Rectal smooth muscle tissue (tissue), 1 donor: ENCODE results near the gene TCP10L.

Experiments
- H3K27ac ChIP-seq: one replicate; pipeline ENCODE4 v1.7.0; 2013; ENCODE audit warnings: low read depth, low read length, inconsistent platforms
- H3K27me3 ChIP-seq: one replicate; pipeline ENCODE4 v1.7.0; 2013; ENCODE audit warnings: low read length; ENCODE audit not compliant: control insufficient read depth, insufficient read depth
- H3K36me3 ChIP-seq: one replicate; pipeline ENCODE4 v1.7.0; 2013; ENCODE audit warnings: low read length; ENCODE audit not compliant: control insufficient read depth, insufficient read depth
- H3K4me1 ChIP-seq: one replicate; pipeline ENCODE4 v1.7.0; 2013; ENCODE audit warnings: low read length; ENCODE audit not compliant: control insufficient read depth, insufficient read depth
- H3K4me3 ChIP-seq: one replicate; pipeline ENCODE4 v1.7.0; 2013; ENCODE audit warnings: low read length
- H3K9ac ChIP-seq: one replicate; pipeline ENCODE4 v1.7.0; 2013; ENCODE audit warnings: low read length

The TCP10L gene

DNA sequence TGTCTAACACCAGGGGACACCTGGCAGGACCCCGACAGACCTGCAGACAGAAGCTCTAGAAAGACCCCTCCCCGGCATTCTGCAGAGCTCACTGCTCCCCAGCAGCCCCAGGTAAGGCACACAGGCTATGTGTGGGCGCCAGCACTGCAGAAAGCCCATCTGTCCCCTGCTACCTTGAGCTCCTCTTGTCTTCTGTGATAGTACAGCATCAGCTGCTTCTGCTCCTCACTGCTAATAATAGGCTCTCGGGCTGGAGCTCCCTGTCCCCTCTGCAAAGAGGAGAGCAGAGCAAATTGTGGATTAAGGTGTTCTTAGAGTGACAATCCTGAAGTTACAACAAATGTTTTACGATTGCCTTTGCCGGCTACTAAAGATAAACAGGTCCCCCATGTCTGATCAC, 16.8 kb upstream of the TCP10L start:
- Histone ChIP-seq H3K4me3 (no peak overlapping the region), H3K9ac (no peak overlapping the region), H3K36me3 (peaks cover 28% of the 10 kb centered on the region), H3K4me1 (no peaks in the 10 kb centered on the region), H3K27ac (no peak overlapping the region), H3K27me3 (no peaks in the 10 kb centered on the region)

DNA sequence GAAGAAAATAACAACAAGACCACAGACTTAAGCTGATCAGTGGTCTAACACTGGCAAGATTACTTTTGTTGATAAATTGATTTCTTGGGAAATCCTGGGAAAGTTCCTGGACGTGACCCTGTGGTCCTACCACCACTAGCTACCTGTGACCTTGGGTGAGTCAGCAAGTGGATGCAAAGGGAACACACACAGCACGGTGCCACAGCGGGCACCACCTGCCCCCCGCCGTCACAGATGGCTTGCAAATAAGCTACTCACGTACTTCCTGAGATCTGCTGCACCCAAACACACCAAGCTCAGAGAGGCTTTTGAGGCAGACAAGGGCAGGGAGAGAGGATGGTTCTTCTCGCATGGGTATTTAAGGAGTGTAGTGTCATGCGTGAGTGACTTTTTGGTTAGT, 14.2 kb upstream of the TCP10L start:
- no peak overlapping the region for H3K4me3 ChIP-seq
- no peak overlapping the region for H3K27ac ChIP-seq
- no peak overlapping the region for H3K9ac ChIP-seq
- peaks cover 23% of the 10 kb centered on the region for H3K36me3 ChIP-seq
- H3K27me3 ChIP-seq = no peaks in the 10 kb centered on the region
- no peaks in the 10 kb centered on the region for H3K4me1 ChIP-seq

DNA sequence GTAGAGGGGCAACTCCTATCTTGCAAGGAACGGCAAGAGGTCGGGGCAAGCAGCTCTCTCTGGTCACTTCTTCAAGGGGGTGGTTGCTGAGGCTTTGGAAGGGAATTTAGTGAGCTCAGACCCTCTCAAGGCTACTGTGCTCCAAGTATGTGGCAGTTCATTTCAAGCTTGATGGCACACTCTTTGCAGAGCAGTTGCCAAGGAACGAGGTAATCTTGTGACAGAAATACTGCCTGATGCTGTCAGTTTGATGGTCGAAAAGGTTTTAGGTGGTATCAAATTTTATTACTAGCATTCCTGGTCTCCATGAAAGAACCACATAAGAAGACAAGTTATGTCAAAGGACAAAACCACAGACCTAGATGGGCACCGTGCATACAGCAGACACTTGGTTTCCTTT, 13.8 kb upstream of the TCP10L start:
- H3K4me3 ChIP-seq = no peak overlapping the region
- peaks cover 22% of the 10 kb centered on the region for H3K36me3 ChIP-seq
- no peaks in the 10 kb centered on the region for H3K4me1 ChIP-seq
- no peak overlapping the region for H3K27ac ChIP-seq
- no peak overlapping the region for H3K9ac ChIP-seq
- no peaks in the 10 kb centered on the region for H3K27me3 ChIP-seq

DNA sequence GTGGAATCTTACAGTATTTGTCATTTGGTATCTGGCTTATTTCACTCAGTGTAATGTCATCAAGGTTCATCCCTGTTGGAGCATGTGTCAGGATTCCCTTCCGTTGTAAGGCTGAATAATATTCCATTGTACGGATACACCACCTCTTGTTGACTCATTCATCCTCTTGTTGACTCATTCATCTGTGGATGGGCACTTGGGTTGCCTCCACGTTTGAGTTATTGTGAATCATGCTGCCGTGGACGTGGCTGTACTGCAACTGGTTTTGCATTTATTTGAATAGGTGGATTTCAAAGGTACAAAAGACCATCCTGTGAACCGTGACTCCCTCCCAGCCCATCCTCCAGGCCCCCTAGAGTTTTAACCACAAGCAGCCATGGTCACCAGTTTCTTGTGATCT, 11.9 kb upstream of the TCP10L start:
- no peaks in the 10 kb centered on the region for H3K27me3 ChIP-seq
- no peak overlapping the region for H3K27ac ChIP-seq
- no peak overlapping the region for H3K4me3 ChIP-seq
- H3K9ac ChIP-seq = no peak overlapping the region
- peaks cover 7% of the 10 kb centered on the region for H3K36me3 ChIP-seq
- no peaks in the 10 kb centered on the region for H3K4me1 ChIP-seq

DNA sequence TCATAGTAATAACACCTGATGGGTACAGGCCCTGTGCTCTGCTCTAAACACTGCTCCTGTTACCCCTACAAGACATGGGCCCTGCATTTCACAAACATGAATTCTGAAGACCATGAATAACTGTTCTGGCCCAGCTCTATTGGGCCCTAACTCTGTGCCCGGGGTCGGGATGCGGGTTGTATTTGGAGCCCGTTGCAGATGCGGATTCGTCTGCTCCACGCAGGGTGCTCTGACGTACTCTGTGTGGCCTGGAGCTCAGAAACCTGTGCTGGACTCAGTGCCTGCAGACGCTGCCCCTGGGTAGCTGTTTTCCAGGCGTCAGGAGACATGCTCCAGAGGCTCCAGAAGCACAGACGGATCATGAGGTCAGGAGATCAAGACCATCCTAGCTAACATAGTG, 10.1 kb upstream of the TCP10L start:
- Histone ChIP-seq H3K4me1 (no peaks in the 10 kb centered on the region), H3K36me3 (peaks cover 3% of the 10 kb centered on the region), H3K9ac (no peak overlapping the region), H3K27ac (no peak overlapping the region), H3K27me3 (no peaks in the 10 kb centered on the region), H3K4me3 (no peak overlapping the region)

DNA sequence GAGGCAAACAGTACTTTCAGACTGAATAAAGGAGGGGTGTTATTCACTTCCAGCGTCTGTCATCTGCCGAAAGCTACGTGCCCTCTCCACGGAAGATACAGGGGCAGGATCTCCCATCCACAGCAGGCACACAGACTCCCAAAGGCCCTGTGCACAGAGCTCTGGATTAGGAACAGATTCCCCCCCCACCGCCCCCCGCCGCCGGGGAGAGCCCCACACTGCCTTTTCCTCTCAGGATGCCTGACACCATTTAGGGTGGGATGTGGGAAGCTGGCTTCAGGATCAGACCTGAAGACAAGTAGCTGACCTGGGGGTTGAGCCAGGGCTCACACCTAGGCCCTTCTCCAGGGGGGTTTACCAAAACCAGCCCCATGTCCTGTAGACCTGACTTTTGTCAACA, 8.4 kb upstream of the TCP10L start:
- H3K36me3 ChIP-seq = no peaks in the 10 kb centered on the region
- no peaks in the 10 kb centered on the region for H3K4me1 ChIP-seq
- H3K27me3 ChIP-seq = no peaks in the 10 kb centered on the region
- H3K27ac ChIP-seq = no peak overlapping the region
- H3K9ac ChIP-seq = no peak overlapping the region
- H3K4me3 ChIP-seq = no peak overlapping the region

DNA sequence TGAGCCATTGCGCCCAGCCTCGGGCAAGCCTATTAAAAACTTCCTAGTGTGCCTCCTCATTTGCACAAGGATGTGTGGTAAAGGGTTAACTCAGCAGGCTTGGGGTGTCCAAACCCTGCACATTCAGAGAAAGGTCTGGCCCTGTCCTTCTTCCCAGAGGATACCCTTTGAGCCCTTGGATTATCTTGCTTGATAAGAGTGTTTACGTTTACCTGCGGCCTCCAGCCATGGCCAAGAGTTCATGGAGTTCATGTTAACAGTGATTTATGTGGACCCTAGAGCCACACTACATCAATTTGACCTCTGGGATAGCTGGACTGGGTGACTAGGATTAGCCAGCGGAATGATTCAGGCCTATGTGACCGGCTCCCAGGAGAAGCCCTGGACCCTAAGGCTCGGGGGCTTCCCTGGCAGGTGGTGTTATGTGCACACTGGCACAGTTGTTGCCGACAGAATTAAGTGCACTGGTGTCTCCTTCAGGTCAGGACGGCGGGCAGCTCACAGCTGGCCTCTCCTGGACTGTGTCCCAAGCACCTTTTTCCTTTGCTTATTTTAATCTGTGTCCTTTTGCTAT, 7.7 kb upstream of the TCP10L start:
- Histone ChIP-seq H3K27me3 (no peaks in the 10 kb centered on the region), H3K4me1 (no peaks in the 10 kb centered on the region), H3K36me3 (no peaks in the 10 kb centered on the region), H3K9ac (no peak overlapping the region), H3K4me3 (no peak overlapping the region), H3K27ac (no peak overlapping the region)

DNA sequence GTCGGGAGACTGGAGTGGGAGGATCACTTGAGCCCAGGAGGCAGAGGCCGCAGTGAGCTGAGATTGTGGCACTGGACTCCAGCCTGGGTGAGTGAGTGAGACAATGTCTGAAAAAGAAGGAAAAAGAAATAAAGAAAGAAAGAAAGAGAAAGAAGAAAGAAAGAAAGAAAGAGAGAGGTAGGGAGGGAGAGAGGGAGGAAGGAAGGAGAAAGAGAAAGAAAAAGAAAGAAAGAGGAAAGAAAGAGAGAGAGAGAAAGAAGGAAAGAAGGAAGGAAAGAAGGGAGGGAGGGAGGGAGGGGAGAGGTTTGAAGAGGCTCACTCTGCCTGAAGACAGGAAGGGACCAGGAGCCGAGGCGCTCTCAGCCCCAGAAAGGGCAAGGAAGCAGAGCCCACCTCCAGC, 4.8 kb upstream of the TCP10L start:
- no peaks in the 10 kb centered on the region for H3K36me3 ChIP-seq
- no peaks in the 10 kb centered on the region for H3K4me1 ChIP-seq
- no peak overlapping the region for H3K9ac ChIP-seq
- H3K27ac ChIP-seq = no peak overlapping the region
- H3K27me3 ChIP-seq = no peaks in the 10 kb centered on the region
- H3K4me3 ChIP-seq = no peak overlapping the region

DNA sequence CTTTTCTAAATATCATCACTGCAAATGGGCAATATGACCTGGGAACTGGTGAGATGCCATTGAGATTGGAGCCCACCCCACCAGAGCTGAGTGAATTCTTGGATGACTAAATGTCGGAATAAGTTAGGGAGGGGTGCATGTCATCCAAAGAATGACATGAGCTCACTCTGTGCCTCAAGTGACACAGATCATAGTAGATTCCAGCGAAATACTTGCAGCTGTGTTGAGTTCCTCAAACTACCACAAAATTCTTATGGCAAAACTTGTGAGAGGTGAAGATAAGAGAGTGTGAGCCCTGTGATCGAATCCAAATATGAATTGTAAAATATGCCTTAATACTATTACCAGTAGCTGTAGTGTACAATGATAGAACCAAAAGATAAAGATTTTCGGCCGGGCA, 2.3 kb upstream of the TCP10L start:
- no peak overlapping the region for H3K27ac ChIP-seq
- H3K4me3 ChIP-seq = no peak overlapping the region
- H3K27me3 ChIP-seq = no peaks in the 10 kb centered on the region
- no peaks in the 10 kb centered on the region for H3K36me3 ChIP-seq
- H3K9ac ChIP-seq = no peak overlapping the region
- H3K4me1 ChIP-seq = no peaks in the 10 kb centered on the region

DNA sequence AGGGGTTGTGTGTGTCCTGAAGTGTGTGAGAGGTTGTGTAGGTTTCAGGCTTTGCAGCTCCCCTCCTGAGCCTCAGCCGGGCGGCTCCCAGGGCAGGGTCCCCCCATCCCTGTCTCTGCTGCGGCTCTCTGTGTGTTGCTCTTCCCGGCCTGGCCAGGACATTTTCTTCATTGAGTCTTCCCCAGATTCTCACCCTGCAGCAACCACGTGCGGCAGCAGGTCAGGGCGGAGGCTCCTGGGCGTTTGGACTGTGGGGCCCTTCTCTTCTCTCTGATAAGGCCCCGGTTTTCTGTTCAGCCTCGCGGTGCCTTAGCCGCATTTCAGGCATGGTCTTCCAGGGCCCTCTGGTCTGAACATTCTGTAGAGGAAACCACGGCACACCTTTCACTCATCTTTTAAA, 1.8 kb upstream of the TCP10L start:
- H3K36me3 ChIP-seq = no peaks in the 10 kb centered on the region
- H3K27me3 ChIP-seq = no peaks in the 10 kb centered on the region
- H3K9ac ChIP-seq = no peak overlapping the region
- no peaks in the 10 kb centered on the region for H3K4me1 ChIP-seq
- H3K27ac ChIP-seq = no peak overlapping the region
- no peak overlapping the region for H3K4me3 ChIP-seq

DNA sequence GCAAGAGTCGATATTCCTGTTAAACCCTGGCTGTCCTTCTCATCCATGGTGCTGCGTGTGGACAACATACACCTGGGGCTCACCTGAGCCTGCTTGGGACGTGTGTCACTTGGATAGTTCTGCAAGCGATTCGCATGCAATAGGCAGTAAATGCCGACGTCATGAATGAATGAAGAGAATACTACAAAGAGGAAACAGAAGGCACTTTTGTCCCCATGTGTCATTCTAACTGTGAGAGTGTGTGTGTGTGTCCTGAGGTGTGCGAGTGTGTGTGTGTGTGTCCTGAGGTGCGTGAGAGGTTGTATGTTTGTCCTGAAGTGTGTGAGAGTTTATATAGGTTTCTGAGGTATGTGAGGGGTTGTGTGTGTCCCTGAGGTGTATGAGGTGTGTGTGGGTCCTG, 647 bp upstream of the TCP10L start:
- no peaks in the 10 kb centered on the region for H3K27me3 ChIP-seq
- H3K27ac ChIP-seq = no peak overlapping the region
- no peak overlapping the region for H3K9ac ChIP-seq
- H3K36me3 ChIP-seq = no peaks in the 10 kb centered on the region
- H3K4me1 ChIP-seq = no peaks in the 10 kb centered on the region
- no peak overlapping the region for H3K4me3 ChIP-seq

DNA sequence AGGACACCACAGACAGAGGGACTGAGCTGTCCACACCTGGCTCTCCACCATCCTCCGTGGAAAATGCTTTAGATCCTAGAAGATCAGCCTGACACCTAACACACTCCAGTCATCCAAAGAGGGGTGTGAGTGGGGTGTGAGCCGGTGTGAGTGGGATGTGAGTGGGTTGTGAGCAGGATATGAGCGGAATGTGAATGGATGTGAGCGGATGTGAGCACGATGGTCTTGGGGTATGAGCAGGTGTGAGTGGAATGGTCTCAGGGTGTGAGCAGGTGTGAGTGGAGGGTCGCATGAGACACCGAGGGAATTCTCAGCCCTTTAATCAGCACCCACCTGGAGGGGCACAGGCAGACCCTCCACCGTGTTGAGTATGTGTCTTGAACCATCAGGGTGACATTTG, 851 bp downstream of the TCP10L start:
- no peaks in the 10 kb centered on the region for H3K36me3 ChIP-seq
- no peak overlapping the region for H3K27ac ChIP-seq
- no peaks in the 10 kb centered on the region for H3K4me1 ChIP-seq
- no peak overlapping the region for H3K9ac ChIP-seq
- H3K27me3 ChIP-seq = no peaks in the 10 kb centered on the region
- H3K4me3 ChIP-seq = no peak overlapping the region

DNA sequence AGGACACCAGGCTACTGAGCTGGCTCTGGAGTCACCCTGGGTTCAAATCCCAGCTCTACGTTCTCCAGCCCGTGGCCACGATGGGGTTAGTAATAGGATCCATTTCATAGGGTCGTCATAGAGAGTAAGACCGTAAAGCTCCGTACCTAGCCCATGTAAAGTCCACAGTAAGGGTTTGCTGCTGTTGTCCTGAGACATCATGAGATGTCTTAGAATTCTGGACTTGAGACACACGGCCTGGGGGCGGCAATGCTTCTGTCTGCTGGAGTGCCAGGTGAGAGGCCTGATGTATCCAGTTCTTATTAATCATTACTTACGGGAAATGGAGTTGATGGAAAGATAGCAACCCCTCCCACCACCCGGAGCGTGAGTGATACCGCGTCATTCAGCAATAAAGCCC, 3.6 kb downstream of the TCP10L start:
- Histone ChIP-seq H3K4me3 (no peak overlapping the region), H3K36me3 (no peaks in the 10 kb centered on the region), H3K4me1 (no peaks in the 10 kb centered on the region), H3K27me3 (no peaks in the 10 kb centered on the region), H3K9ac (no peak overlapping the region), H3K27ac (no peak overlapping the region)
